Right forelimb (tissue), 1 donor: ENCODE results near the gene DCX.
"Not testable (repeated sequence)": the region's sequence is repeated elsewhere in the genome, so short reads cannot be mapped to it uniquely, and the experiment has no call there.

ENCODE experiments used
- DNase-seq: peaks from one replicate; pipeline ENCODE4 v3.0.0-alpha.2; 2018

DCX gene

GRCh38 chrX:111365770-111366325 lies 46.1 kb downstream of the DCX start:
- no peak for DNase-seq

- no peak for DNase-seq
Measured at GRCh38 chrX:111363741-111364140, 48.3 kb downstream of the DCX start.

- DNase-seq, result no peak
Measured at GRCh38 chrX:111361751-111362150, 50.2 kb downstream of the DCX start.

- no peak for DNase-seq
Measured at GRCh38 chrX:111360839-111361238, 51.2 kb downstream of the DCX start.

- no peak for DNase-seq
Measured at GRCh38 chrX:111355523-111356115, 56.4 kb downstream of the DCX start.

- no peak for DNase-seq
Measured at GRCh38 chrX:111354496-111354895, 57.5 kb downstream of the DCX start.

GRCh38 chrX:111353793-111354192 lies 58.2 kb downstream of the DCX start:
- no peak for DNase-seq

GRCh38 chrX:111352424-111352823 lies 59.6 kb downstream of the DCX start:
- DNase-seq, result peak; percentile 59

GRCh38 chrX:111349934-111350333 lies 62.1 kb downstream of the DCX start:
- DNase-seq, result no peak

GRCh38 chrX:111349101-111349500 lies 62.9 kb downstream of the DCX start:
- peak; percentile 49 for DNase-seq

- no peak for DNase-seq
Measured at GRCh38 chrX:111348429-111348828, 63.6 kb downstream of the DCX start.

GRCh38 chrX:111346150-111346549 lies 65.8 kb downstream of the DCX start:
- DNase-seq, result not testable (repeated sequence)

GRCh38 chrX:111340054-111340453 lies 71.9 kb downstream of the DCX start:
- no peak for DNase-seq

GRCh38 chrX:111339212-111339611 lies 72.8 kb downstream of the DCX start:
- no peak for DNase-seq

- no peak for DNase-seq
Measured at GRCh38 chrX:111338095-111338698, 73.8 kb downstream of the DCX start.

- no peak for DNase-seq
Measured at GRCh38 chrX:111337067-111337637, 74.8 kb downstream of the DCX start.

GRCh38 chrX:111336141-111336540 lies 75.9 kb downstream of the DCX start:
- no peak for DNase-seq

GRCh38 chrX:111329370-111329769 lies 82.6 kb downstream of the DCX start:
- DNase-seq, result no peak

GRCh38 chrX:111328858-111329257 lies 83.1 kb downstream of the DCX start:
- no peak for DNase-seq

GRCh38 chrX:111322231-111322855 lies 89.6 kb downstream of the DCX start:
- DNase-seq, result no peak

GRCh38 chrX:111319451-111319850 lies 92.5 kb downstream of the DCX start:
- no peak for DNase-seq

GRCh38 chrX:111318901-111319300 lies 93.1 kb downstream of the DCX start:
- DNase-seq, result no peak

- peak; percentile 44 for DNase-seq
Measured at GRCh38 chrX:111309083-111309482, 102.9 kb downstream of the DCX start.

GRCh38 chrX:111308039-111308438 lies 104.0 kb downstream of the DCX start:
- no peak for DNase-seq
